HG03095 (cell line): Measurements from ENCODE around the gene WBP1.
"Not testable (repeated sequence)": the region's sequence is repeated elsewhere in the genome, so short reads cannot be mapped to it uniquely, and the experiment has no call there.

Experiments used
- ATAC-seq: cut with Tn5 transposase; IDR thresholded peaks from one replicate; pipeline ENCODE4 v1.9.1; 2021; ENCODE audit warnings: moderate library complexity; ENCODE audit not compliant: unreplicated experiment

Gene WBP1

DNA sequence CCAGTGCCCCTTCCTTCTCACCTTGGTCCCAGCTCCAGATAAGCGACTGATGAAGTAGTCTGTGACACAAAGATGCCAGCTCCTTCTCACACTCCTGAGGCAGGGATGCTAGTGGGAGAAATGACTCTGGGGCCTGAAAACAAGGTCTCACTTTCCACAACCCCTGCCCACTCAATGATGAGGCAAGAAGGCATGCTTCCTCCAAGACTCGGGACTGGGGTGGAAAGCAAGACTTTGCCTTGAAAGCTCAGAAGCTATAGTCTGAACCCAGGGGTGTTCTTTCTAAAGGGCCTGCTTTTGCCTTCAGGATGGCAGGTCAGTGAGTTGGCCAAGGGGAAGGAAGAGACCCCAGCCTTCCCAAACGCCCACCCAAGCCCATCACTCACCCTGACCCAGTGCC is 23.2 kb downstream of the WBP1 start:
- ATAC-seq: no peak

DNA sequence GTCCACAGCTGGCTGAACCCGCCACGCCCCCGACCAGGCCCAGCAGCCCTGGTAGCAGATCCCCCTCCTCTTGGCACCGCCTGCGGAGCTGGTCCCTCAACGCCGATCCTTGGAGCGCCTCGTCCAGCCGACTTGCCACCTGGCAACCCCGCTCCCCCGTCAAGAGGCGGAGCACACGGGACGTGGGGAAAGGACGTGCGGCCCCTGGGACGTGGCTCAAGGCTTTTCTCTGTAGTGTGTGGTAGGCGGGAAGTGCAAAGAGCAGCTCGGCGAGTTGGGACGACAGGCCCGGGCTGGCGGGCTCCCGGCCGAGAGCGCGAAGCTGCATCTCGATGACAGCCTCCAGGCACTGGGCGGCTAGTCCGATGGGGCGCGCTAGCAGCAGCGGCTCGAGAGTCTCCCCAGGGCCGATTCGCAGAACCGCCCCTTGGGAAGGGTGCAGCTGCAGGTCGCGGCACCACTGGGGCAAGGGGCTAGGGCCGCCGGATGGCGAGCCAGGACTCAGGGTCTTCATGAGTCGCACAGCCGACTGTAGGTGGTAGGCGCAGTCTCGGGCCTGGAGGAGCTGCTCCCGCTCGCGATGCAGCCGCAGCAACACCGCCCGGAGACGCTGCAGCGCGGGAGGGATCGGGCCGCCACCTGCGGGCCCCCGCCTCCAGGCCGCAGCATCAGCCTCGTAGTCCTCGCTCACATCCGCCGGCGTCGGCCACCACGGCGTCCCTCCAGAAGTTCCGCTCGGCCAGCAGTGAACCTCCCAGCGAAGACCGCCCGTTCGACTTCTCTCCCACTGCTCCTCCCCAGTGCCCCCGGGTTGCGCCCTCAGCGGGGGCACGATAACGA is 23.9 kb downstream of the WBP1 start:
- peak; percentile 28 for ATAC-seq

DNA sequence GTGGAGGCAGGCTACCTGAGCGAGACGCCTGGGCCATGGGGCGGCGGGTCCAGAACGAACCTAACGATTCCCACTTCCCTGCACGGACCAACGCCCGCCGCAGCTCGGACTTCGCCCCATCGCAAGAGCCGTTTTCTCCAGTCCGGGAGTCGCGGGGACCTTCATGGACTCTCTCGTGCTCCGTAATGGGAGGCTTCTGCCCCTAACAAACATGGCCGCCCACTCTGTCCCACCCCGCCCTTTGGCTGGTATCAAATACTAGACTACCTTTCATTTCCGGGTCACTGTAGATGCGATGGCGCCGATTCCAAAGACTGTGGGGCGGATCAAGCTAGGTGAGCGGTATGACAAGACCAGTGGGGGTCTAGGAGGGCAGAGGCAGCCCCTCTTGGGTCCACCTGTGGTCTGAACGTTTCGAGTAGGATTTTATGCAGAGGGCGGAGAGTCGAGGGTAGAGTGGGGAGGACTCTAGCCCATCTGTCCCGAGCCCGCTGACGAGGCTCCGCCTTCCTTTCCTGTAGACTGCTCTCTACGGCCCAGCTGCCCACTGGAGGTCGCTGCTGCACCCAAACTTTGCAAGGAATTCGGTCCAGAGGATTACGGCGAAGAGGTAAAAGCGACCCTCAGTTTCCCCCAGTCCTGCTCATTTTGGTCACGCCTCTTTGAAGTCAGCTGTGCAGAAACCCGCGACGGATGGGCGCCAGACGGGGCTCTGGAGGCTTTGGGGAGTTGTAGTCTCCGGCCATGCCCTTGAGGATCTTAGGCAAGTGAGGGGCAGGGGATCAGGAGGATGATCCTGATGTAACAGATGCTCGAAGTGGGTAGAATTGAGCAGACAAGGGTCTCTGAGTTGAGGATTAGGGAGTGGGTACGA is 24.8 kb downstream of the WBP1 start, which contains the start of the genes CCDC142 and TTC31:
TSS of gene CCDC142 (minus strand) at position 198 of the 874 bp plus-strand sequence. CDS start at position 37, 161 bp downstream.
TSS of gene TTC31 (plus strand) at position 281 of the 874 bp plus-strand sequence. CDS start at position 296, 15 bp downstream.
- ATAC-seq: peak; percentile 88

DNA sequence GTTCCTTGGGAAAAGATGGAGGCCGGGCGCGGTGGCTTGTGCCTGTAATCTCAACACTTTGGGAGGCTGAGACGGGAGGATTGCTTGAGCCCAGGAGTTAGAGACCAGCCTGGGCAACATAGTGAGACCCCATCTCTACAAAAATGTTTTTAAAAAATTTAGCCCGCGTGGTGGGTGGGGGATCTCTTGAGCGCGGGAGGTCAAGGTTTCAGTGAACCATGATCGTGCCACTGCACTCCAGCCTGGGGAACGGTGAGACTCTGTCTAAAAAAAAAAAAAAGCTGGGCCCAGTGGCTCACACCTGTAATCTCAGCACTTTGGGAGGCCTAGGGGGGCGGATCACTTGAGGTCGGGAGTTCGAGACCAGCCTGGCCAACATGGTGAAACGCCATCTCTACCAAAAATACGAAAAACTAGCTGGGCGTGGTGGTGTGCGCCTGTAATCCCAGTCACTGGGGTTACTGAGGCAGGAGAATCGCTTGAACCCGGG is 25.5 kb downstream of the WBP1 start:
- not testable (repeated sequence) for ATAC-seq

DNA sequence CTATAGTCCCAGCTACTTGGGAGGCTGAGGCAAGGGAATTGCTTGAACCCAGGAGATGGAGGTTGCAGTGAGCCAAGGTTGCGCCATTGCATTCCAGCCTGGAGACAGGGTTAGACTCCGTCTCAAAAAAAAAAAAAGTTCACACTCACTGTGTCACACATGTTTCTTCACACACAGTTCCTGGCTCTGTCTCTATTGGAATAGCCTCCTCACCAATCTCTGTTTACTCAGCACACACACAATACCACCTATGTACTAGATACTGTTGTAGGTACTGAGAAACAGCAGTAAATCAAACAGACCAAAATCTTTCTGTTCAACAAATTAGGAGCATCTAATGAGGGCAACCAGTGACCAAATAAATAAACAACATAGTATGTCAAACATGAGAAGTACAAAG is 27.9 kb downstream of the WBP1 start:
- no peak for ATAC-seq

DNA sequence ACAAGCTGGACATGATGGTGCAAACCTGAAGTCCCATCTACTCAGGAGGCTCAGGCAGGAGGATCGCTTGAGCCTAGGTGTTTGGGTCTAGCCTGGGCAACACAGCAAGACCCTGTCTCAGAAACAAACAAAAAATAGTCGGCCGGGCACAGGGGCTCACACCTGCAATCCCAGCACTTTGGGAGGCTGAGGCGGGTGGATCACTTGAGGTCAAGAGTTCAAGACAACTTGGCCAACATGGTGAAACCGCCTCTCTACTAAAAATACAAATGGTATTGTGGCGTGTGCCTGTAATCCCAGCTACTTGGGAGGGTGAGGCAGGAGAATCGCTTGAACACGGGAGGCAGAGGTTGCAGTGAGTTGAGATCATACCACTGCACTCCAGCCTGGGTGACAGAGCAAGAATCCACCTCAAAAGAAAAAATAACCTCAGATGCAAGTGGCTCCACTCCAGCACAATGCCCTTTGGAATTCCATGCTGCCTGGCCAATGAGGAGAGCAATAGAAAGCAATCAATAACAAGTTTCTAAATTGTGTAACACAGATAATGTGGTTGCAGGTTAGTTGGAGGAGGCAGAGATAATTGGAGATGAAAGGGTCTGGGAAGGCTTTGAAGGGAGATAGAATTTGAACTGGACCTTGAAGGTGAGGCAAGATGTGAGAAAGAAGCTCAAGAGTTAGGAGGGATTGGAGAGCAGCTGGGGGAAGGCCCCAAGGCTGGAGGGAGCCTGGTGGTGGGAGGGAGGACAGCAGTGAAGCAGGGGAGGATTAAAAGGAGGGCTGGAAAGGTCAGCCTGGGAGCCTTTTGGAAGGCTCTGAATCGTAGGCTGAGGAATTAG is 30.6 kb downstream of the WBP1 start:
- no peak for ATAC-seq

DNA sequence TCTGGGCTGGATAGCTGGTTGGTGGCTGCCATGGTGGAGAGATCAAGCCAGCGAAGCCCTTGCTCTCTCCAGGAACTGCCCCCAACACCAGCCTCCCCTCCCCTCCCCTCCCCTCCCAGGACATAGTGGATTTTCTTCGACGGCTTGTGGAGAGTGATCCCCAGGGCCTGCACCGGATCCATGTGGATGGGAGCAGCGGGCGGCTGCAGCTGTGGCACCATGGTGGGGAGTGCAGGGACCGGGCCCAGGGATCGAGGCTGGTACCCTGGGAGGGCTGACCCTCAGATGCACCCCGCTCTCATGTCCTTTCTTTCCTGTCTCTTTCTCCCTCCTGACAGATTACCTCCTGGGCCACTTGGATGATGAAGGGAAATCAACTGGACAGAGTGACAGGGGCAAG is 31.7 kb downstream of the WBP1 start:
- no peak for ATAC-seq

DNA sequence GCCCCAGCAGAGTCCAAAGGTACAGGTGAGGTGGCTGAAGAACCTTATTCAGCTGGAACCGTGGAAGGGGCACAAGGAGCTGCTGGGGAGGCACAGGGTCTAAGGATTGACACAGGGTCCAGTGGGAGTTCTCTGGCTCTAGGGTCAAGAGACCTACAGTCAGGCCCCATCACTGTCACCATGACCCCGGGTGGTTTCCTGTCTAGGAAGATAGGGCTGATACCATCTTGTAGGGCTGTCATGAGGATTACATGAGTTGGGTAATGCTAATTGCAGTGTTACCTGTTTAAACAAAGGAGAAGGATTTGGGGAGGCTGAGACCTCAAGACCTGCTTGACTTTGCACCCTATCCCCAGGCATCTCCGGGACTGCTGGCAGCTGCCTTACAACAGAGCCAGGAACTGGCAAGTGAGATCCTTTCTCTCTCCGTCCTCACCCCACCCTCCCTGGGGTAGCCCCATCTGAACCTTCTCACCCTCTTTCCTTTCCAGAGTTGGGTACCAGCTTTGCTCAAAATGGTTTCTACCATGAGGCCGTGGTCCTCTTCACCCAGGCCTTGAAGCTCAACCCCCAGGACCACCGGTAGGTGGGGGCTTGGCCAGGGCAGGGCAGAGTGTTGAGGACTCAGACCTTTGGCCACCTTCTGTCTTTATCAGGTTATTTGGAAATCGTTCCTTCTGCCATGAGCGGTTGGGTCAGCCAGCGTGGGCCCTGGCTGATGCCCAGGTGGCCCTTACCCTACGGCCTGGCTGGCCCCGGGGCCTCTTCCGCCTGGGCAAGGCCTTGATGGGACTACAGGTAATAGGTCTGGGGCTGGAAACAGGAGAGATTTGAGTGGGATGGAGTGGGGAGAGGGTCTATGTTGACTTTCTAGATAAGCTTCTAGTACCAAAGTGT is 33.7 kb downstream of the WBP1 start:
- no peak for ATAC-seq

DNA sequence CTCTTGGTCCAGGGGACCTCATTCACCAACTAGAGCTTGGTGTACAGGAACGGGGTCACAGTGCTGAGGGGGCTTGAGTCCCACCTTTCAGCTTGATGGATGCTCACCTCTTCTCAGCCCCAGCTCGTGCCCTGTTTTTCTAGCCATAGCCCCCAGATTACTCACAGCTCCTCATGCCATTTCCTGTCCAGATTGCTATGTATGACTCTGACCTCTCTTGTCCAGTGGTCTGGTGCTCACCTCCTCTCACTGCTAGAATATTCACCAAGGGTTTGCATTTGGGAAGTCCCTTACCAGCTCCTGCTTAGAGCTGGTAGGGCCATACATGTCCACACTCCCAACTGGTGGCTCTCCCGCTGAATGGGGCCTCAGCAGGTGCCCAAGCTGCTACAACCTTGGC is 35.3 kb downstream of the WBP1 start:
- ATAC-seq: no peak

DNA sequence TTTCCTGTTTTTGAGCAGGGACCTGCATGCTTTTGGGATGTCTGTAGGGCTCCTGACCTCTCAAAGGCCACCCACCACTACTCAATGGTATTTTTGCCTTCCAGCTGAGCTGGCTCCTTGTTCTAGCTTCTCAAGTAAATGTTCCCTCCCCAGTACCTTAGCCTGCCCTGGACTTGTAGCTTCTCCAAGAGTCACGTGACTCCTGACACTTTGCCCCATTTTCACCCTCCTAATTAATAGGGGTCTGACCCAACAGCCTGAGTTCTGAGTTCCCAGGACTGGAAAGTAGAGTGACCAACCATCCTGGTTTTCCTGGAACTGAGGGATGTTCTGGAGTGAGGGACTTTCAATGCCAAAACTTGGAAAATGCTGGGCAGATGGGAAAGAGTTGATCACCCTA is 37.2 kb downstream of the WBP1 start:
- ATAC-seq: no peak

DNA sequence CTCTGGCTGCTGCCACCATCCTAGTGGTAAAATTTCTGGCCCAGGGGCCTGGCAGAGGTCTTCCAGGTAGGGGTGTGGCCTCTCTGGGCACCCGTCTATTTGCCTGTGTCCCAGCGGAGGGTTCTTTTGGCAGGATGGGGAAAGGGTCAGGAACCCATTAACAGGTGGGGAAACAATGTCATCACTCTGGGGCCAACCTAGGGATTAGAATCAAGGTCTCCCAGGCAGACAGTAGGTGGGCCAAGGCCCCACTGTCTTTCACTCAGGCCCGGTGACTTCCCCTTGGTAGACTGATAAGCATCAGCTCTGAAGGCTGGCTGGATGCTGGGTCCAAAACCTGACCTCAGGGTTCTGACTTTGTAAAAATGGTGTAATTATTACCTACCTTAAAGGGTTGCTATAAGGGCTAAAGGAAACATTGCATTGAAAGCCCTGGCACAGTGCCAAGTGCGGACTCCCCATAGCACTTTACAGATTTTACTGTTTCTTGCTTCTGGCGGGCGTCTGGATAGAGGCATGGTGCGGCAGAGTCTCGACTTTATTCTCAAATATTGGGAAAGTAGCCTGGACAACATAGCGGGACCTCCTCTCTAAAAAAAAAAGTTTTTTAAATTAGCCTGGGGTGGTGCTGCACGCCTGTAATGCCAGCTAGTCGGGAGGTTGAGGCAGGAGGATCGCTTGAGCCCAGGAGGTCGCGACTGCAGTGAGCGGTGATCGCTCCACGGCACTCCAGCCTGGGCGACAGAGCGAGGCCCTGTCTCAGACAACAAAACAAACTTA is 38.9 kb downstream of the WBP1 start:
- ATAC-seq: no peak

DNA sequence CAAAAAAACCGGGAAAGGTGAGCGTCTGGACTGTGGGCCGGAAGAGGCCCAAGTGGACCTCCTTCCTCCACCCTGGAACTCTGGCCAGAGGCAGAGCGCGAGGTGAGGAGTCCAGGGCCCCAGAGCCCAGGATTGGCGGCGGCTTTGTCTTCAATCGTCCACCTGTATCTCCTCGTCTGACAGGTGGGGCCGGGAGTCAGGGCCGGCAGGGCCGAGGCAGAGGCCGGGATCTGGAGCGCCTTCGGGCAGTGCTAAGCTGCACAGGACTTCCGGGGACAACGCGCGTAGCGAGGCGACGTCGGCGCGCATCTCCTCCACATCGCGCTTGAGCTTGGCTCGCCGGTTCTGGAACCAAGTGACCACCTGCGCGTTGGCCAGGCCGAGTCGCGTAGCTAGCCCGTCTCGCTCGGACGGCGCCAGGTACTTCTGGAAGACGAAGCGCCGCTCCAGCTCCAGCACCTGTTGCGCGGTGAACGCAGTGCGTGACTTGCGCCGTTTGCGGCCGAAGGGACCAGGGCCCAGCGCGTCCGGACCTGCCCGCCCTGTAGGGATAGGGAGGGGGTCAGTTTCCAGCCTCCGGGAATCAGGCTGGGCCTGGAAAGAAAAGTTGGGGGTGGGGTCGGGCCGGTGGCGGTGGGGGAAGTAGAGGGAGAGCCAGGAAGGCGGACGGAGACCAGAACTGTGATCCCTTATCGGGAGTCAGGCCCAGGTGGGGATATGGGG is 39.7 kb downstream of the WBP1 start:
- no peak for ATAC-seq

DNA sequence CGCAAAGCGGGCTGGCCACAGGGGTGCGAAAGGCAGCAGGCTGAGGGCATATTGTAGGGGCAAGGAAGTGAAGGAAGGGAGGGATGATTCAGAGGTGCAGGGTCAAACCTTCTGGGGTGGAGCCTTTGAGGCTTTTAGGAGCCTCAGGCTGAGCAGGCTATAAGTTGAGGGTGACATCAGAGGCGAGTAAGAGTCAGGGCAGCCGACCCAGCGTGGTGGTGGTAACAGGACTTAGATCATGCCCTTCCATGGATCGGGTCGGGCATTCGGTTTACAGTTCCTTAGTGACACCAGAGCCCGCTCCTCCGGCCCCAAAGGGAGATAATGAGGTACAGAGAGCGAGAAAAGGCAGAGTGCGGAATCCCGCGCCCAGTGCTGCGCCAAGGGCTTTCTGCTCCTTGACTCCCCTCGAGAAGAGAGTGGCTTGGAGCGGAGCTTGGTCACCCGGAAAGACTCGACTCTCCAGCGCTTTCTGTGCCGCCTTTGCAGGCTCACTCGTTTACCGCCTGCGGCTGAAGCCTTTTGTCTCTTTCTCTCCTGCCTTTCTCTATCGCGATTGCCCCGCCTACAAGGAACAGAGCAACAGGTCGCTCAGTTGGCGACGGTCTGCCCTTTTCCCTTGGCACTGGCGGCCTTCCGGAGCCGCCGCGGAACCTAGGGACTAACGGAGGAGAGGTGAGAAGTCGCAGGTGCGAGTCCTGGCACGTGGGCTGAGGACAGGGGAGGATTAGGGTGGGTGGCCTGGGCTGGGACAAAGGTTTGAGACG is 40.4 kb downstream of the WBP1 start:
- no peak for ATAC-seq

DNA sequence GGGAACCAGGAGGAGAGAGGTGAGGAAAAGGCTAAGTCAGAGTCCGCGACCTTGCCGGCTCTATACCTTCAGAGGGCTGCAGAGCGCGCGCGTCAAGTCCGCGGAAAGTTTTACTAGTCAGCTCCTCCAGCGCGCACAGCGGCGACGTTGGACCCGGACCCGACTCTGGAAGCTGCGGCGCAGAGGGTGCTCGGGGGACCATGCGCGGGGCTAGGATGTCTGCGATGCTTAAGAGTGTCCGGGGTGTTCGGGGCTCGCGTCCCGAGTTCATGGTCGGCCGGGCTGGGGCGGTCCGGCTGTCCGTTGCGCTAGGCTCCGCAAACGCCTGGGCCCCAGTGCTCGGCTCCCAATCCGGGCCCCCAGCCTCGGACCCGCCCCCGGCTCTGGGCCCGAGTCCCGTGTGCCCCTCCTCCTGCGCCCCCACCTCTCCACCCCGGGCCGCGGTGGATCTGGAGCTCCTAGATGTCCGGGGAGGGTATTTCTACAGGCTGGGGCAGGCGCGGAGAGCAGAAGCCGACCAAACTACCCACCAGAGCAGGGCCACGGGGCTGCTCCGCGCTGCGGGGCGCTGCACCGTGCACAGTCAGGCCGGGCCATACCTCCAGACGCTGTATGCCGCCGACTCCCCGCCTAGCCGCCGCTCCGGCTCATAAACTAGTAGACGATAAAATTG is 41.2 kb downstream of the WBP1 start, which contains the start of gene LBX2:
TSS of gene LBX2 (minus strand) at position 337 of the 673 bp plus-strand sequence. CDS start at position 271, 66 bp downstream.
- ATAC-seq: no peak

DNA sequence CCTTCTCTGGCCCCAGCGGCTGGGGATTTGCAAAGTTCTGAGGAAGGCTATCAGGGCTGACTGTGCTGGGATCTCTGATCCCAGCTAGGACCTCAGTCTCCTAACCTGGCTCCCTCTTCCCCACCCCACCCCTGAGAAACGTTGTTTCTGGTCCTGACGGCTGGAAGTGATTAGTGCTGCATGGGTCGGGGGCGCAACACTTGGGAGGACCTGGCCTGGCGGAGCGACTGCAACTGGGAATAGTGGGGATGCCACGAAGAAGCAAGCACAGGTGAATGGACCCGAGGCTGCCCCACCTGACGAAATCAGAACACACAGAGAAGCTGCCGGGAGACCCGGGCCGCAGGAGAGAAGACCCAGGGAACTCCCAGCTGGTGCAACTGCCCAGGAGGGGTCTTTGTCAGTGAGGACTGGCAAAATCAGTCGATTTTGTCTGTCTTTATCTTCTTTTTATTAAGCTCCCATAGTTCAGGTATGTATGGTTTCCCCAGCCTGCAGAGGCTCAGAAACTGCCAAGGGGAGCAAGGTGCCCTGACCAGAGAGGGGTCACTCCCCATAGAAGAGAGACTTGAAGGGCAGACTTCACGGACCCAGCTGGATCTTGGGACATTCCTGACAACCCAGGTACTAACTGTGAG is 41.8 kb downstream of the WBP1 start:
- no peak for ATAC-seq

DNA sequence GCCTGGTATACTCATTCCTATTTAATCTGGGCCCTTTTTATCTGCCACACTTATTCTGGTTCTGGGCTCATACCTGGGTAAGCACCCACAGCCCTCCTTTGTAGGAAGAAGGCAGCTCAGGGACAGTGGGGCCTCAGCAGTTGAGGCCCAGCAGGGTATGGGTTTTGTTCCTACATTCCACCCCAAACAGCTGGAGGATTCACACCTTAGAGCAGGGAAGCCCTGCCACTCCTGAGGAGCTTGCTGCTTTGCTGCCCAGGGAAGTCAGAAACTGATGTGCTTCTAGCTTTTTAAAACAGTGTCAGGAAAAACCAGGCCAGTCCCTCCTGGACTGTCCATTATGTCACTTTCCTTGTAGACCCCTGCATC is 42.3 kb downstream of the WBP1 start:
- no peak for ATAC-seq
